T1000 (cell line): ENCODE data around the gene ZNF333.

ENCODE experiments used
- DNase-seq: peaks from one replicate; lab custom pipeline; 2025; ENCODE audit warnings: mixed read lengths; lab: John Stamatoyannopoulos, UW

ZNF333 gene

GRCh38 chr19:14689598-14690503 is at the start of gene ZNF333:
Gene ZNF333, plus strand, starts transcription at chr19:14690048. Its CDS starts 3,444 bp downstream, at chr19:14693492.
- DNase-seq: peak; percentile 92

GRCh38 chr19:14648506-14648905 is 41.3 kb upstream of the ZNF333 start:
- no peak for DNase-seq

- no peak for DNase-seq
These were observed 40.8 kb upstream of the ZNF333 start for GRCh38 chr19:14649020-14649419.

- no peak for DNase-seq
These were observed 39.7 kb upstream of the ZNF333 start for GRCh38 chr19:14650161-14650560.

GRCh38 chr19:14654786-14655560 is 34.9 kb upstream of the ZNF333 start:
- no peak for DNase-seq

- no peak for DNase-seq
These were observed 34.1 kb upstream of the ZNF333 start for GRCh38 chr19:14655726-14656125.

GRCh38 chr19:14659874-14660489 is 29.9 kb upstream of the ZNF333 start:
- DNase-seq: no peak

GRCh38 chr19:14661372-14661924 is 28.4 kb upstream of the ZNF333 start:
- DNase-seq: no peak

GRCh38 chr19:14669940-14670339 is 19.9 kb upstream of the ZNF333 start:
- no peak for DNase-seq

GRCh38 chr19:14670408-14670807 is 19.4 kb upstream of the ZNF333 start:
- DNase-seq: no peak

GRCh38 chr19:14672188-14672872 is 17.5 kb upstream of the ZNF333 start:
- no peak for DNase-seq

- no peak for DNase-seq
These were observed 16.8 kb upstream of the ZNF333 start for GRCh38 chr19:14673088-14673487.

GRCh38 chr19:14674764-14675163 is 15.1 kb upstream of the ZNF333 start, which contains the start of gene ADGRE3:
Gene ADGRE3, minus strand, starts transcription at chr19:14674844. Its CDS starts 74 bp downstream, at chr19:14674770.
- no peak for DNase-seq

GRCh38 chr19:14676762-14677161 is 13.1 kb upstream of the ZNF333 start:
- no peak for DNase-seq

- DNase-seq: no peak
These were observed 12.4 kb upstream of the ZNF333 start for GRCh38 chr19:14677464-14677863.

- no peak for DNase-seq
These were observed 11.6 kb upstream of the ZNF333 start for GRCh38 chr19:14678199-14678598.

- DNase-seq: no peak
These were observed 7.8 kb upstream of the ZNF333 start for GRCh38 chr19:14682084-14682483.

- no peak for DNase-seq
These were observed 6.4 kb upstream of the ZNF333 start for GRCh38 chr19:14683439-14683838.

- no peak for DNase-seq
These were observed 3.4 kb upstream of the ZNF333 start for GRCh38 chr19:14686411-14686810.

GRCh38 chr19:14694641-14695266 is 4.9 kb downstream of the ZNF333 start:
- DNase-seq: no peak

GRCh38 chr19:14695471-14695870 is 5.6 kb downstream of the ZNF333 start:
- no peak for DNase-seq
